LNCaP clone FGC (cell line): ENCODE results near the gene LPP.

Source experiments
- DNase-seq: peaks from one replicate; pipeline ENCODE4 v3.0.0-alpha.2; 2011; ENCODE audit warnings: low read depth
- H3K4me3 ChIP-seq: 2 replicates; pipeline ENCODE4 v1.5.1; 2011; ENCODE audit warnings: mild to moderate bottlenecking, low read depth, low read length, control low read depth
- CTCF ChIP-seq: IDR thresholded peaks from 2 replicates; pipeline ENCODE4 v1.5.1; 2012; ENCODE audit warnings: mild to moderate bottlenecking; ENCODE audit not compliant: control insufficient read depth, insufficient read depth; ENCODE audit errors: extremely low read depth

Gene LPP

GRCh38 chr3:188522115-188522514 lies 368.2 kb downstream of the LPP start:
- no peak for TF ChIP-seq CTCF
- no peak overlapping the region for H3K4me3 ChIP-seq
- DNase-seq: no peak

- no peak for TF ChIP-seq CTCF
- no peak overlapping the region for H3K4me3 ChIP-seq
- no peak for DNase-seq
These were observed 369.3 kb downstream of the LPP start for GRCh38 chr3:188523291-188523690.

GRCh38 chr3:188524052-188524451 lies 370.1 kb downstream of the LPP start:
- H3K4me3 ChIP-seq: no peak overlapping the region
- DNase-seq: no peak
- no peak for TF ChIP-seq CTCF

- no peak overlapping the region for H3K4me3 ChIP-seq
- TF ChIP-seq CTCF: 0 out of 2 replicates have a peak, but pooled peaks have one; percentile 18
- DNase-seq: no peak
These were observed 372.1 kb downstream of the LPP start for GRCh38 chr3:188526057-188526456.

- no peak for TF ChIP-seq CTCF
- no peak for DNase-seq
These were observed 373.4 kb downstream of the LPP start for GRCh38 chr3:188527389-188527788.

GRCh38 chr3:188528396-188528795 lies 374.4 kb downstream of the LPP start:
- DNase-seq: peak; percentile 80
- no peak overlapping the region for H3K4me3 ChIP-seq
- no peak for TF ChIP-seq CTCF

More at GRCh38 chr3:188527389-188527788, 373.4 kb downstream of the LPP start:
- H3K4me3 ChIP-seq: no peak overlapping the region

GRCh38 chr3:188529228-188529627 lies 375.3 kb downstream of the LPP start:
- TF ChIP-seq CTCF: no peak
- DNase-seq: no peak
- no peak overlapping the region for H3K4me3 ChIP-seq
